HCT116 (cell line): ENCODE results near the gene ERC2. TPM values are rescaled to one million over a fixed set of nuclear protein-coding genes. Genes with fewer than 3 reads are reported as not detected.

Source experiments
- ATAC-seq: fragments of 200-7000 bp; cut with Tn5 transposase; 2 replicates; pipeline ENCODE4 v1.9.1; 2020; ENCODE audit warnings: mild to moderate bottlenecking, moderate library complexity
- BruUV-seq: library from RNA; stranded (reverse); fragments of 400-500 nt; replicated peaks from 2 replicates; lab custom pipeline; 2021; lab: Mats Ljungman, UMichigan
- CTCF ChIA-PET: fragments of 300-600 bp; sonication (Branson Sonifier 250); formaldehyde crosslinking; loops from one replicate; lab custom pipeline; 2021; ENCODE audit warnings: antibody characterized with exemption; lab: Charles Lee
- POLR2A ChIA-PET: fragments of 300-600, 350-600 bp; sonication (Branson Sonifier 250); formaldehyde crosslinking; loops from one replicate; lab custom pipeline; 2021; ENCODE audit warnings: antibody characterized with exemption; lab: Charles Lee
- RAD21 ChIA-PET, 2 experiments: fragments of 300-600 bp; sonication (Branson Sonifier 250); formaldehyde crosslinking; loops; one replicate each; lab custom pipeline; 2023; ENCODE audit warnings: low total read pairs in 2 of 2; ENCODE audit not compliant: uncharacterized antibody in 2 of 2, unreplicated experiment in 2 of 2, low non-redundant PET in 1 of 2; lab: Charles Lee
- DNase-seq: peaks from one replicate; pipeline ENCODE4 v3.0.0-alpha.2; 2010; ENCODE audit warnings: low read depth, low spot score
- H2AFZ ChIP-seq: fragments of 200-600 bp; shearing (Covaris generic), sonication (generic); 2 replicates; pipeline ENCODE4 v1.6.1; 2017; ENCODE audit warnings: low read depth, mixed run types, mixed read lengths, antibody characterized with exemption, low read length; ENCODE audit not compliant: poor library complexity, severe bottlenecking
- H3K27ac ChIP-seq: 2 replicates; pipeline ENCODE4 v1.5.1; 2012; ENCODE audit warnings: low read depth, low read length
- H3K27me3 ChIP-seq: fragments of 200-600 bp; sonication (generic); 2 replicates; pipeline ENCODE4 v1.6.1; 2016; ENCODE audit warnings: mixed run types, low read length, mixed read lengths; ENCODE audit not compliant: insufficient read depth
- H3K36me3 ChIP-seq, 2 experiments: fragments of 200-500 bp in 1 of 2; fragments of 200-600 bp in 1 of 2; sonication (Bioruptor generic) in 1 of 2; sonication (generic) in 1 of 2; 2 replicates each; pipeline versions ENCODE4 v1.5.1 to v1.6.1; 2014 to 2016; ENCODE audit warnings: low read length in 2 of 2, inconsistent platforms in 1 of 2, mixed read lengths in 1 of 2, mixed run types in 1 of 2; ENCODE audit not compliant: insufficient read depth in 2 of 2, control insufficient read depth in 1 of 2
- H3K4me1 ChIP-seq, 2 experiments: fragments of 200-600 bp in 1 of 2; sonication (generic) in 1 of 2; 2 replicates each; pipeline versions ENCODE4 v1.5.1 to v1.6.1; 2012 to 2017; ENCODE audit warnings: low read length in 2 of 2, inconsistent platforms in 1 of 2, mild to moderate bottlenecking in 1 of 2, mixed read lengths in 1 of 2, mixed run types in 1 of 2, moderate library complexity in 1 of 2; ENCODE audit not compliant: insufficient read depth in 2 of 2, control insufficient read depth in 1 of 2
- H3K4me2 ChIP-seq: fragments of 200-600 bp; sonication (generic); 2 replicates; pipeline ENCODE4 v1.6.1; 2017; ENCODE audit warnings: mixed run types, low read length, mixed read lengths
- H3K4me3 ChIP-seq, 2 experiments: fragments of 200-600 bp in 1 of 2; sonication (generic) in 1 of 2; replicated peaks in 1 of 2; 2 replicates each; pipeline ENCODE4 v1.5.1; 2011 to 2016; ENCODE audit warnings: low read length in 2 of 2, control low read depth in 1 of 2, low read depth in 1 of 2, mild to moderate bottlenecking in 1 of 2, mixed read lengths in 1 of 2, mixed run types in 1 of 2
- H3K79me2 ChIP-seq: fragments of 200-600 bp; sonication (generic); 2 replicates; pipeline ENCODE4 v1.6.1; 2017; ENCODE audit warnings: mild to moderate bottlenecking, mixed run types, low read length, moderate library complexity, mixed read lengths; ENCODE audit not compliant: insufficient read depth
- H3K9ac ChIP-seq: fragments of 200-600 bp; sonication (generic); 2 replicates; pipeline ENCODE4 v1.6.1; 2016; ENCODE audit warnings: low read length, mixed read lengths
- H3K9me2 ChIP-seq: fragments of 200-600 bp; sonication (generic), shearing (Covaris generic); 2 replicates; pipeline ENCODE4 v1.6.1; 2017; ENCODE audit warnings: mixed run types, mild to moderate bottlenecking, moderate library complexity; ENCODE audit not compliant: insufficient read depth
- H3K9me3 ChIP-seq, 2 experiments: fragments of 200-500 bp in 1 of 2; fragments of 200-600 bp in 1 of 2; sonication (Bioruptor generic) in 1 of 2; sonication (generic) in 1 of 2; 2 replicates each; pipeline ENCODE4 v1.6.1; 2014 to 2017; ENCODE audit warnings: low read length in 2 of 2, mixed read lengths in 2 of 2, inconsistent platforms in 1 of 2, low read depth in 1 of 2, mild to moderate bottlenecking in 1 of 2, mixed run types in 1 of 2, moderate library complexity in 1 of 2; ENCODE audit not compliant: control insufficient read depth in 1 of 2, insufficient read depth in 1 of 2
- H4K20me1 ChIP-seq: fragments of 200-600 bp; sonication (generic), shearing (Covaris generic); 2 replicates; pipeline ENCODE4 v1.6.1; 2017; ENCODE audit warnings: mixed run types, mild to moderate bottlenecking, moderate library complexity; ENCODE audit not compliant: insufficient read depth
- CBX3 ChIP-seq: IDR thresholded peaks from 2 replicates; pipeline ENCODE4 v1.6.1; 2012; ENCODE audit warnings: low read depth
- CEBPB ChIP-seq: IDR thresholded peaks from 2 replicates; pipeline ENCODE4 v1.6.1; 2012; ENCODE audit warnings: low read depth
- EGR1 ChIP-seq: IDR thresholded peaks from 2 replicates; pipeline ENCODE4 v1.6.1; 2012; ENCODE audit warnings: low read depth
- ELF1 ChIP-seq: IDR thresholded peaks from 2 replicates; pipeline ENCODE4 v1.6.1; 2012; ENCODE audit warnings: low read depth, borderline replicate concordance
- EZH2phosphoT487 ChIP-seq: fragments of 200-600 bp; IDR thresholded peaks from 2 replicates; pipeline ENCODE4 v1.6.1; 2018; ENCODE audit warnings: antibody characterized with exemption, borderline replicate concordance
- JUND ChIP-seq: IDR thresholded peaks from 2 replicates; pipeline ENCODE4 v1.6.1; 2012
- MAX ChIP-seq: IDR thresholded peaks from 2 replicates; pipeline ENCODE4 v1.6.1; 2012
- POLR2A ChIP-seq: IDR thresholded peaks from 2 replicates; pipeline ENCODE4 v1.7.0; 2011; ENCODE audit warnings: borderline replicate concordance; ENCODE audit not compliant: insufficient read depth, insufficient read length; ENCODE audit errors: extremely low read depth
- RAD21 ChIP-seq: IDR thresholded peaks from 2 replicates; pipeline ENCODE4 v1.6.1; 2012; ENCODE audit warnings: low read depth, mild to moderate bottlenecking
- SIN3A ChIP-seq: IDR thresholded peaks from 2 replicates; pipeline ENCODE4 v1.6.1; 2012; ENCODE audit warnings: low read depth
- SP1 ChIP-seq: IDR thresholded peaks from 2 replicates; pipeline ENCODE4 v1.6.1; 2012; ENCODE audit warnings: low read depth
- SRF ChIP-seq: IDR thresholded peaks from 2 replicates; pipeline ENCODE4 v1.6.1; 2012; ENCODE audit warnings: low read depth
- TCF7L2 ChIP-seq: IDR thresholded peaks from 2 replicates; pipeline ENCODE4 v1.7.0; 2011; ENCODE audit warnings: borderline replicate concordance, inconsistent platforms; ENCODE audit not compliant: insufficient read depth, insufficient read length; ENCODE audit errors: extremely low read depth
- YY1 ChIP-seq: IDR thresholded peaks from 2 replicates; pipeline ENCODE4 v1.6.1; 2011; ENCODE audit warnings: low read length, low read depth, moderate library complexity, mild to moderate bottlenecking; ENCODE audit not compliant: insufficient replicate concordance; ENCODE audit errors: extremely low read depth
- ZFX ChIP-seq: fragments of 450-650 bp; IDR thresholded peaks from 2 replicates; pipeline ENCODE4 v1.6.1; 2017
- ZNF274 ChIP-seq: fragments of 200-500 bp; sonication (Bioruptor generic); IDR thresholded peaks from 2 replicates; pipeline ENCODE4 v1.6.1; 2014; ENCODE audit warnings: mild to moderate bottlenecking, low read depth, low read length, inconsistent platforms
- intact Hi-C: fragments of 100-400 bp; cut with micrococcal nuclease; formaldehyde crosslinking; loops from 2 replicates; pipeline ENCODE4 v1.10.0; 2022
- total RNA-seq: library from RNA; stranded (reverse); gene quantifications from one replicate; pipeline ENCODE4 v1.2.1, GENCODE V29; 2021; ENCODE audit not compliant: unreplicated experiment
- TF ChIP-seq, protein P1 (sequence below): IDR thresholded peaks from 2 replicates; pipeline ENCODE4 v1.6.1; 2012
- TF ChIP-seq, protein P2 (sequence below): IDR thresholded peaks from 2 replicates; pipeline ENCODE4 v1.6.1; 2011; ENCODE audit warnings: mild to moderate bottlenecking, low read length, moderate library complexity; ENCODE audit not compliant: insufficient replicate concordance; ENCODE audit errors: extremely low read depth
- TF ChIP-seq, protein P3 (sequence below), 3 experiments: fragments of 200-600 bp in 1 of 3; sonication (generic) in 1 of 3; IDR thresholded peaks in 2 of 3; conservative IDR thresholded peaks in 1 of 3; 2 replicates each; pipeline ENCODE4 v1.5.1; 2012 to 2017; ENCODE audit warnings: low read depth in 2 of 3, low read length in 2 of 3, antibody characterized with exemption in 1 of 3, borderline replicate concordance in 1 of 3, control low read depth in 1 of 3, mild to moderate bottlenecking in 1 of 3, mixed read lengths in 1 of 3, mixed run types in 1 of 3, moderate library complexity in 1 of 3; ENCODE audit not compliant: insufficient read depth in 1 of 3

The ERC2 gene
- total RNA-seq, 1 experiment from 2014 or later, result not detected

GRCh38 chr3:55702822-55703221, 765.4 kb downstream of the ERC2 start:
- H3K9me3 ChIP-seq, result peaks cover 0 to 9% of the 10 kb centered on the region in 2 experiments; a peak in 1 of 4 replicates
- TF ChIP-seq JUND (no peak), ELF1 (no peak), ZFX (no peak), CEBPB (no peak), EZH2phosphoT487 (no peak), MAX (no peak), SP1 (no peak), YY1 (no peak), ZNF274 (no peak), SRF (no peak), SIN3A (no peak), POLR2A (no peak), CBX3 (no peak), TCF7L2 (no peak), RAD21 (no peak), EGR1 (no peak)
- TF ChIP-seq, protein P1, sequence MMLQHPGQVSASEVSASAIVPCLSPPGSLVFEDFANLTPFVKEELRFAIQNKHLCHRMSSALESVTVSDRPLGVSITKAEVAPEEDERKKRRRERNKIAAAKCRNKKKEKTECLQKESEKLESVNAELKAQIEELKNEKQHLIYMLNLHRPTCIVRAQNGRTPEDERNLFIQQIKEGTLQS, result no peak
- TF ChIP-seq, protein P2, sequence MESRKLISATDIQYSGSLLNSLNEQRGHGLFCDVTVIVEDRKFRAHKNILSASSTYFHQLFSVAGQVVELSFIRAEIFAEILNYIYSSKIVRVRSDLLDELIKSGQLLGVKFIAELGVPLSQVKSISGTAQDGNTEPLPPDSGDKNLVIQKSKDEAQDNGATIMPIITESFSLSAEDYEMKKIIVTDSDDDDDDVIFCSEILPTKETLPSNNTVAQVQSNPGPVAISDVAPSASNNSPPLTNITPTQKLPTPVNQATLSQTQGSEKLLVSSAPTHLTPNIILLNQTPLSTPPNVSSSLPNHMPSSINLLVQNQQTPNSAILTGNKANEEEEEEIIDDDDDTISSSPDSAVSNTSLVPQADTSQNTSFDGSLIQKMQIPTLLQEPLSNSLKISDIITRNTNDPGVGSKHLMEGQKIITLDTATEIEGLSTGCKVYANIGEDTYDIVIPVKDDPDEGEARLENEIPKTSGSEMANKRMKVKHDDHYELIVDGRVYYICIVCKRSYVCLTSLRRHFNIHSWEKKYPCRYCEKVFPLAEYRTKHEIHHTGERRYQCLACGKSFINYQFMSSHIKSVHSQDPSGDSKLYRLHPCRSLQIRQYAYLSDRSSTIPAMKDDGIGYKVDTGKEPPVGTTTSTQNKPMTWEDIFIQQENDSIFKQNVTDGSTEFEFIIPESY, result no peak
- TF ChIP-seq, protein P3, sequence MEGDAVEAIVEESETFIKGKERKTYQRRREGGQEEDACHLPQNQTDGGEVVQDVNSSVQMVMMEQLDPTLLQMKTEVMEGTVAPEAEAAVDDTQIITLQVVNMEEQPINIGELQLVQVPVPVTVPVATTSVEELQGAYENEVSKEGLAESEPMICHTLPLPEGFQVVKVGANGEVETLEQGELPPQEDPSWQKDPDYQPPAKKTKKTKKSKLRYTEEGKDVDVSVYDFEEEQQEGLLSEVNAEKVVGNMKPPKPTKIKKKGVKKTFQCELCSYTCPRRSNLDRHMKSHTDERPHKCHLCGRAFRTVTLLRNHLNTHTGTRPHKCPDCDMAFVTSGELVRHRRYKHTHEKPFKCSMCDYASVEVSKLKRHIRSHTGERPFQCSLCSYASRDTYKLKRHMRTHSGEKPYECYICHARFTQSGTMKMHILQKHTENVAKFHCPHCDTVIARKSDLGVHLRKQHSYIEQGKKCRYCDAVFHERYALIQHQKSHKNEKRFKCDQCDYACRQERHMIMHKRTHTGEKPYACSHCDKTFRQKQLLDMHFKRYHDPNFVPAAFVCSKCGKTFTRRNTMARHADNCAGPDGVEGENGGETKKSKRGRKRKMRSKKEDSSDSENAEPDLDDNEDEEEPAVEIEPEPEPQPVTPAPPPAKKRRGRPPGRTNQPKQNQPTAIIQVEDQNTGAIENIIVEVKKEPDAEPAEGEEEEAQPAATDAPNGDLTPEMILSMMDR (IDR thresholded peaks at IDR 0.05 in 2 of 3, conservative IDR thresholded peaks at IDR 0.05 in 1 of 3; ENCODE audit: borderline replicate concordance in 1 of 3, insufficient read depth in 1 of 3, low read depth in 2 of 3, low read length in 2 of 3), result no peak
- TF ChIP-seq, all 23 proteins: peak for 0
- H3K27me3 ChIP-seq, result no peaks in the 10 kb centered on the region
- CTCF ChIA-PET, result no interaction called here
- H2AFZ ChIP-seq, result no peak overlapping the region
- POLR2A ChIA-PET, result no interaction called here
- RAD21 ChIA-PET, result no interaction called here
- no peak overlapping the region for H3K4me3 ChIP-seq
- no peaks in the 10 kb centered on the region for H4K20me1 ChIP-seq
- H3K9me2 ChIP-seq, result no peaks in the 10 kb centered on the region
- no peaks in the 10 kb centered on the region; a peak in 1 of 4 replicates for H3K36me3 ChIP-seq
- no peaks in the 10 kb centered on the region for H3K4me1 ChIP-seq
- H3K27ac ChIP-seq, result no peak overlapping the region
- BruUV-seq, result no TSS peak
- DNase-seq (no peak), ATAC-seq (no peak)
- no peak overlapping the region for H3K4me2 ChIP-seq
- no peaks in the 10 kb centered on the region for H3K79me2 ChIP-seq
- intact Hi-C loops, result no loop called here
- no peak overlapping the region for H3K9ac ChIP-seq
